Measurements from ENCODE around the gene SLC22A7.

Gene SLC22A7

DNA sequence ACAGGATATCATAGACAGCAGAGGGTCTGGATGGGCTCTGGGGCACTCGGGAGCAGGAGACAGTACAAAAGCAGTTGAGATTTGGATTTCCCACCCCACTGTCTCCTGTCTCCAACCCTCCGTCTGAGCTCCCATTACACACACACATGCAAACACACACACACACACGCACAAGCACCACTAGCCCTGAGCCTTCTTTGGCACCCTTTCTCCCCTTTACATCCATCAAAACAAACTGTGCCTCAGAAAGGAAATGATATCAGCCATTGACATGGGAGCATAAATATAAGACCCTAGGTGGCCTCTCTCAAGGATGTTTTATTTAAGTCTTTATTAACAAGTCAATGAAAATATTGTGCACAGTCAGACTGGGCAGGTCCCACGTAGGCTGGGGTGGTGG is 37.3 kb upstream of the SLC22A7 start (continued):
- TF ChIP-seq, protein P1, sequence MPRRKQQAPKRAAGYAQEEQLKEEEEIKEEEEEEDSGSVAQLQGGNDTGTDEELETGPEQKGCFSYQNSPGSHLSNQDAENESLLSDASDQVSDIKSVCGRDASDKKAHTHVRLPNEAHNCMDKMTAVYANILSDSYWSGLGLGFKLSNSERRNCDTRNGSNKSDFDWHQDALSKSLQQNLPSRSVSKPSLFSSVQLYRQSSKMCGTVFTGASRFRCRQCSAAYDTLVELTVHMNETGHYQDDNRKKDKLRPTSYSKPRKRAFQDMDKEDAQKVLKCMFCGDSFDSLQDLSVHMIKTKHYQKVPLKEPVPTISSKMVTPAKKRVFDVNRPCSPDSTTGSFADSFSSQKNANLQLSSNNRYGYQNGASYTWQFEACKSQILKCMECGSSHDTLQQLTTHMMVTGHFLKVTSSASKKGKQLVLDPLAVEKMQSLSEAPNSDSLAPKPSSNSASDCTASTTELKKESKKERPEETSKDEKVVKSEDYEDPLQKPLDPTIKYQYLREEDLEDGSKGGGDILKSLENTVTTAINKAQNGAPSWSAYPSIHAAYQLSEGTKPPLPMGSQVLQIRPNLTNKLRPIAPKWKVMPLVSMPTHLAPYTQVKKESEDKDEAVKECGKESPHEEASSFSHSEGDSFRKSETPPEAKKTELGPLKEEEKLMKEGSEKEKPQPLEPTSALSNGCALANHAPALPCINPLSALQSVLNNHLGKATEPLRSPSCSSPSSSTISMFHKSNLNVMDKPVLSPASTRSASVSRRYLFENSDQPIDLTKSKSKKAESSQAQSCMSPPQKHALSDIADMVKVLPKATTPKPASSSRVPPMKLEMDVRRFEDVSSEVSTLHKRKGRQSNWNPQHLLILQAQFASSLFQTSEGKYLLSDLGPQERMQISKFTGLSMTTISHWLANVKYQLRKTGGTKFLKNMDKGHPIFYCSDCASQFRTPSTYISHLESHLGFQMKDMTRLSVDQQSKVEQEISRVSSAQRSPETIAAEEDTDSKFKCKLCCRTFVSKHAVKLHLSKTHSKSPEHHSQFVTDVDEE (CRISPR knock-in tag; IDR thresholded peaks at IDR 0.05) = no peak
- TF ChIP-seq CSDC2 (CRISPR knock-in tag; IDR thresholded peaks at IDR 0.05) (no peak), ARNTL (CRISPR knock-in tag; IDR thresholded peaks at IDR 0.05; ENCODE audit: borderline replicate concordance, low read depth) (no peak), BACH2 (CRISPR knock-in tag; IDR thresholded peaks at IDR 0.05; ENCODE audit: borderline replicate concordance) (no peak), ZFP3 (CRISPR knock-in tag; IDR thresholded peaks at IDR 0.05) (no peak), GLIS3 (CRISPR knock-in tag; IDR thresholded peaks at IDR 0.05) (no peak), TOX (CRISPR knock-in tag; IDR thresholded peaks at IDR 0.05; ENCODE audit: borderline replicate concordance) (no peak)

DNA sequence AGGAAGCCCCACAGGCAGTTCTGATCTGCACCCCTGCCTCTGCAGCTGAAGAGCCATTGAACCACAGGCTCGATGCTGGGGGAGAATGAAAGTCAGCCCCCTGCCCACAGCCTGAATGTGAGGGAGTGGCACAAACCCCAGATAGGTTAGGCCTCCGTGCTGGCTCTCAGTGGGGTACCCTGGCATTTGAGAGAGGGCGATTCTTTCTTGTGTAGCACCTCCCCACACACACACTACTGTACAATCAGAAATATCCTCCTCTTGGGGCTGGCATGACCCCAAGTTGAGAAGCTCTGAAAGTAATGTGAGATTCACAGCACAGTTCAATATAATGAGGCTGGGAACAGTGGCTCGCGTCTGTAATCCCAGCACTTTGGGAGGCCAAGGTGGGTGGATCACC is 36.9 kb upstream of the SLC22A7 start:
- ATAC-seq = no peak
- TF ChIP-seq TOX (CRISPR knock-in tag; IDR thresholded peaks at IDR 0.05; ENCODE audit: borderline replicate concordance) (no peak), OSR1 (CRISPR knock-in tag; IDR thresholded peaks at IDR 0.05) (no peak), BACH2 (CRISPR knock-in tag; IDR thresholded peaks at IDR 0.05; ENCODE audit: borderline replicate concordance) (no peak), TCF4 (CRISPR knock-in tag; IDR thresholded peaks at IDR 0.05; ENCODE audit: borderline replicate concordance) (no peak), PPARA (CRISPR knock-in tag; IDR thresholded peaks at IDR 0.05; ENCODE audit: borderline replicate concordance) (no peak), ISL1 (CRISPR knock-in tag; IDR thresholded peaks at IDR 0.05) (no peak), CSDC2 (CRISPR knock-in tag; IDR thresholded peaks at IDR 0.05) (no peak), SNAI2 (CRISPR knock-in tag; IDR thresholded peaks at IDR 0.05) (no peak)
- TF ChIP-seq, protein P2, sequence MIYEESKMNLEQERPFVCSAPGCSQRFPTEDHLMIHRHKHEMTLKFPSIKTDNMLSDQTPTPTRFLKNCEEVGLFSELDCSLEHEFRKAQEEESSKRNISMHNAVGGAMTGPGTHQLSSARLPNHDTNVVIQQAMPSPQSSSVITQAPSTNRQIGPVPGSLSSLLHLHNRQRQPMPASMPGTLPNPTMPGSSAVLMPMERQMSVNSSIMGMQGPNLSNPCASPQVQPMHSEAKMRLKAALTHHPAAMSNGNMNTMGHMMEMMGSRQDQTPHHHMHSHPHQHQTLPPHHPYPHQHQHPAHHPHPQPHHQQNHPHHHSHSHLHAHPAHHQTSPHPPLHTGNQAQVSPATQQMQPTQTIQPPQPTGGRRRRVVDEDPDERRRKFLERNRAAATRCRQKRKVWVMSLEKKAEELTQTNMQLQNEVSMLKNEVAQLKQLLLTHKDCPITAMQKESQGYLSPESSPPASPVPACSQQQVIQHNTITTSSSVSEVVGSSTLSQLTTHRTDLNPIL (CRISPR knock-in tag; IDR thresholded peaks at IDR 0.05; ENCODE audit: low read depth) = no peak

DNA sequence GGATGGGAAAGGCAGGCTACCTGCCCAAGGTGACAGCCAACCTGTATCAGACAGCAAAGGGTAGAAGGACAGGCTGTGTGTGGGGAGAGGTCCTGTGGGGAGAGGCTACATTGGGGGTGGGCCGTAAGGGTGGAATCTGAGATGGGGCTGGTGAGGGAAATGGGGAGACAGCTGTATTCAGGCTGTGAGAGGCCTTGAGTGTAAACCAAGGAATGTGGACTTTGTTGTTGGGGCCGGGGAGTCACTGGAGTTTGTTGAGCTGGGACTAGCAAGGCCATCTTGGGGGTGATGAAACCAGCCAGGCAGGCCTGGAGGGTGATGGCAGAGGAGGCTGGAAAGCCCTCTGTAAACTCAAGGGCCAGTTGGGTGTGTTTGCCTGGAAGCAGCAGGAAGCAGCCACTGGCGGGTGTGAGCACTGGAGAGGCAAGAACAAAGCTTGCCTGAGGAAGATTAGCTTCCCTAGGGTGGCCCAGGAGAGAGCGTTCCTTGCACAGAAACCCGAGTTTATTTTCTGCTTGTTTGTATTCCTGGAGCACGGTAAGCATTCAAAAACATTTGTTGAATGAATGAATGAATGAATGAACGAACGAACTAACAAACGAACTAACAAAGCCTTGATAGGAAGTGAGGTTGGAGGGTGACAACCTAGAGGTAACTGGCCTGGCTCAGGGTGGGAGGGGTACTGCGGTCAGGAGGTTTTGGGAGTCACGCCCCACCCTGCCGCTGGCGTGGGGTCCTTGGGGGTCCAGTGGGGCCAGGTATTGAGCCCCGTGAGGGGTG is 35.9 kb upstream of the SLC22A7 start:
- no peak for ATAC-seq
- TF ChIP-seq ARNTL (CRISPR knock-in tag; IDR thresholded peaks at IDR 0.05; ENCODE audit: borderline replicate concordance, low read depth) = no peak
- TF ChIP-seq BACH2 (CRISPR knock-in tag; IDR thresholded peaks at IDR 0.05; ENCODE audit: borderline replicate concordance) = no peak
- TF ChIP-seq ZFP30 (CRISPR knock-in tag; IDR thresholded peaks at IDR 0.05) = no peak
- TF ChIP-seq ZNF70 (CRISPR knock-in tag; IDR thresholded peaks at IDR 0.05) = no peak
- TF ChIP-seq OSR1 (CRISPR knock-in tag; IDR thresholded peaks at IDR 0.05) = no peak

DNA sequence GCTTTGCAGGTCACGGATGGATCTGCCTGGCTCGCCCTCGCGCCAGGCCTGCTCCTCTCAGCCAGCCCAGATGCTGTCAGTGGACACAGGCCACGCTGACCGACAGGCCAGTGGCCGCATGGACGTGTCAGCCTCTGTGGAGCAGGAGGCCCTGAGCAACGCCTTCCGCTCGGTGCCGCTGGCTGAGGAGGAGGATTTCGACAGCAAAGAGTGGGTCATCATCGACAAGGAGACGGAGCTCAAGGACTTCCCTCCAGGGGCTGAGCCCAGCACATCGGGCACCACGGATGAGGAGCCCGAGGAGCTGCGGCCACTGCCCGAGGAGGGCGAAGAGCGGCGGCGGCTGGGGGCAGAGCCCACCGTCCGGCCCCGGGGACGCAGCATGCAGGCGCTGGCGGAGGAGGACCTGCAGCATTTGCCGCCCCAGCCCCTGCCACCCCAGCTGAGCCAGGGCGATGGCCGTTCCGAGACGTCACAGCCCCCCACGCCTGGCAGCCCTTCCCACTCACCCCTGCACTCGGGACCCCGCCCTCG is 35.2 kb upstream of the SLC22A7 start:
- no peak for TF ChIP-seq BACH2 (CRISPR knock-in tag; IDR thresholded peaks at IDR 0.05; ENCODE audit: borderline replicate concordance)
- TF ChIP-seq ZFP3 (CRISPR knock-in tag; IDR thresholded peaks at IDR 0.05) = no peak
- TF ChIP-seq, protein P3, sequence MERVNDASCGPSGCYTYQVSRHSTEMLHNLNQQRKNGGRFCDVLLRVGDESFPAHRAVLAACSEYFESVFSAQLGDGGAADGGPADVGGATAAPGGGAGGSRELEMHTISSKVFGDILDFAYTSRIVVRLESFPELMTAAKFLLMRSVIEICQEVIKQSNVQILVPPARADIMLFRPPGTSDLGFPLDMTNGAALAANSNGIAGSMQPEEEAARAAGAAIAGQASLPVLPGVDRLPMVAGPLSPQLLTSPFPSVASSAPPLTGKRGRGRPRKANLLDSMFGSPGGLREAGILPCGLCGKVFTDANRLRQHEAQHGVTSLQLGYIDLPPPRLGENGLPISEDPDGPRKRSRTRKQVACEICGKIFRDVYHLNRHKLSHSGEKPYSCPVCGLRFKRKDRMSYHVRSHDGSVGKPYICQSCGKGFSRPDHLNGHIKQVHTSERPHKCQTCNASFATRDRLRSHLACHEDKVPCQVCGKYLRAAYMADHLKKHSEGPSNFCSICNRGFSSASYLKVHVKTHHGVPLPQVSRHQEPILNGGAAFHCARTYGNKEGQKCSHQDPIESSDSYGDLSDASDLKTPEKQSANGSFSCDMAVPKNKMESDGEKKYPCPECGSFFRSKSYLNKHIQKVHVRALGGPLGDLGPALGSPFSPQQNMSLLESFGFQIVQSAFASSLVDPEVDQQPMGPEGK (CRISPR knock-in tag; IDR thresholded peaks at IDR 0.05; ENCODE audit: borderline replicate concordance) = no peak
- TF ChIP-seq, protein P4, sequence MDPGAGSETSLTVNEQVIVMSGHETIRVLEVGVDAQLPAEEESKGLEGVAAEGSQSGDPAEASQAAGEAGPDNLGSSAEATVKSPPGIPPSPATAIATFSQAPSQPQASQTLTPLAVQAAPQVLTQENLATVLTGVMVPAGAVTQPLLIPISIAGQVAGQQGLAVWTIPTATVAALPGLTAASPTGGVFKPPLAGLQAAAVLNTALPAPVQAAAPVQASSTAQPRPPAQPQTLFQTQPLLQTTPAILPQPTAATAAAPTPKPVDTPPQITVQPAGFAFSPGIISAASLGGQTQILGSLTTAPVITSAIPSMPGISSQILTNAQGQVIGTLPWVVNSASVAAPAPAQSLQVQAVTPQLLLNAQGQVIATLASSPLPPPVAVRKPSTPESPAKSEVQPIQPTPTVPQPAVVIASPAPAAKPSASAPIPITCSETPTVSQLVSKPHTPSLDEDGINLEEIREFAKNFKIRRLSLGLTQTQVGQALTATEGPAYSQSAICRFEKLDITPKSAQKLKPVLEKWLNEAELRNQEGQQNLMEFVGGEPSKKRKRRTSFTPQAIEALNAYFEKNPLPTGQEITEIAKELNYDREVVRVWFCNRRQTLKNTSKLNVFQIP (CRISPR knock-in tag; IDR thresholded peaks at IDR 0.05; ENCODE audit: borderline replicate concordance, low read depth) = no peak
- no peak for TF ChIP-seq CSDC2 (CRISPR knock-in tag; IDR thresholded peaks at IDR 0.05)
- no peak for ATAC-seq

Data from SK-N-SH treated with all-trans-retinoic acid at 6 μM for 48 hours (cell line).